Testis (tissue), 3 donors: ENCODE results near the gene KIF5C. TPM values are rescaled to one million over a fixed set of nuclear protein-coding genes. Genes with fewer than 3 reads are reported as not detected.

Source experiments
- DNase-seq: peaks from one replicate; pipeline ENCODE4 v3.0.0-alpha.2; 2019
- H3K27ac ChIP-seq, 2 donors: fragments of 200-600 bp; sonication (generic); one replicate each; pipeline ENCODE4 v1.5.1; 2019
- H3K27me3 ChIP-seq: fragments of 200-600 bp; sonication (generic); one replicate; pipeline ENCODE4 v1.5.1; 2019
- H3K36me3 ChIP-seq: fragments of 200-600 bp; sonication (generic); one replicate; pipeline ENCODE4 v1.5.1; 2017; ENCODE audit warnings: low read depth; ENCODE audit errors: missing control alignments
- H3K4me1 ChIP-seq: fragments of 200-600 bp; sonication (generic); one replicate; pipeline ENCODE4 v1.5.1; 2019
- H3K4me3 ChIP-seq, 2 donors: fragments of 200-600 bp; sonication (generic); one replicate each; pipeline ENCODE4 v1.5.1; 2017 to 2019
- H3K9me3 ChIP-seq: fragments of 200-600 bp; sonication (generic); one replicate; pipeline ENCODE4 v1.5.1; 2017
- CTCF ChIP-seq, 3 experiments: fragments of 450-650 bp in 2 of 3; fragments of 200-600 bp in 1 of 3; sonication (generic) in 1 of 3; IDR thresholded peaks; one replicate each; pipeline ENCODE4 v1.5.1; 2016 to 2019; ENCODE audit warnings: antibody characterized with exemption in 3 of 3, mild to moderate bottlenecking in 2 of 3, moderate library complexity in 1 of 3
- POLR2A ChIP-seq: fragments of 450-650 bp; IDR thresholded peaks from one replicate; pipeline ENCODE4 v1.6.1; 2017; ENCODE audit warnings: antibody characterized with exemption, mild to moderate bottlenecking, moderate library complexity
- WGBS, 2 donors: methylation state at CpG; one replicate each; pipeline ENCODE4 v1.1.5; 2018; 5-methylcytosine and 5-hydroxymethylcytosine counted together
- intact Hi-C: fragments of 100-400 bp; cut with DNase I; formaldehyde crosslinking; loops from one replicate; pipeline ENCODE4 v1.15.1; 2023; ENCODE audit warnings: low total_unique reads
- polyA plus RNA-seq: library from polyadenylated mRNA; stranded (reverse); fragments of 350-450 nt; fragmentation: Illumina TruSeq; extraction: RNeasy Lipid Tissue Mini Kit (QIAGEN cat#74804); gene quantifications from one replicate; pipeline ENCODE4 v1.2.3, GENCODE V29; 2014; ENCODE audit warnings: low read depth, low replicate concordance; ENCODE audit not compliant: insufficient read depth
- total RNA-seq, 2 donors: library from RNA; depleted of rRNA; stranded (reverse); fragments of >200 nt; gene quantifications; one replicate each; pipeline ENCODE4 v1.2.3, GENCODE V29; 2016

The KIF5C gene
- total and polyA plus RNA-seq, 3 donors from 2014 or later: 57.0 to 159 (median 146) TPM

GRCh38 chr2:149068225-149068995, 193.4 kb downstream of the KIF5C start:
- TF ChIP-seq CTCF (IDR thresholded peaks at IDR 0.05) (no peak), POLR2A (no peak)
- no peak overlapping the region for H3K27ac ChIP-seq
- WGBS, 2 donors: 75 to 81% methylated on average over 6 of the region's 6 CpGs
- no peak overlapping the region for H3K4me3 ChIP-seq
- intact Hi-C loops: no loop called here
- no peak for DNase-seq
- H3K27me3 ChIP-seq: no peaks in the 10 kb centered on the region
- H3K4me1 ChIP-seq: no peaks in the 10 kb centered on the region
- H3K36me3 ChIP-seq: no peaks in the 10 kb centered on the region
- no peaks in the 10 kb centered on the region for H3K9me3 ChIP-seq

GRCh38 chr2:149068996-149069888, 194.2 kb downstream of the KIF5C start:
- Histone ChIP-seq H3K9me3 (no peaks in the 10 kb centered on the region), H3K27ac (no peak overlapping the region), H3K36me3 (no peaks in the 10 kb centered on the region), H3K4me3 (no peak overlapping the region), H3K27me3 (no peaks in the 10 kb centered on the region), H3K4me1 (no peaks in the 10 kb centered on the region)
- no peak for TF ChIP-seq POLR2A
- TF ChIP-seq CTCF (IDR thresholded peaks at IDR 0.05): no peak
- intact Hi-C loops: no loop called here
- 69 to 72% methylated on average over 5 of the region's 5 CpGs for WGBS, 2 donors
- DNase-seq: no peak

- H3K27ac ChIP-seq: no peak overlapping the region
- no peaks in the 10 kb centered on the region for H3K27me3 ChIP-seq
- 50 to 57% methylated on average over 9 of the region's 9 CpGs for WGBS, 2 donors
- no peaks in the 10 kb centered on the region for H3K36me3 ChIP-seq
- no peak for DNase-seq
- intact Hi-C loops: no loop called here
- H3K4me3 ChIP-seq: no peak overlapping the region
- no peaks in the 10 kb centered on the region for H3K9me3 ChIP-seq
- TF ChIP-seq POLR2A (no peak), CTCF (IDR thresholded peaks at IDR 0.05) (no peak)
- H3K4me1 ChIP-seq: no peaks in the 10 kb centered on the region
Observed at GRCh38 chr2:149070681-149071320, 195.8 kb downstream of the KIF5C start.

- TF ChIP-seq POLR2A (no peak), CTCF (IDR thresholded peaks at IDR 0.05) (no peak)
- no peak overlapping the region for H3K27ac ChIP-seq
- H3K36me3 ChIP-seq: no peaks in the 10 kb centered on the region
- no peaks in the 10 kb centered on the region for H3K9me3 ChIP-seq
- no peaks in the 10 kb centered on the region for H3K27me3 ChIP-seq
- WGBS, 2 donors: 85 to 93% methylated on average over 2 of the region's 2 CpGs
- no peak for DNase-seq
- H3K4me1 ChIP-seq: no peaks in the 10 kb centered on the region
- no peak overlapping the region for H3K4me3 ChIP-seq
- intact Hi-C loops: no loop called here
Observed at GRCh38 chr2:149075105-149075504, 200.1 kb downstream of the KIF5C start.
